Body of pancreas (tissue), 4 donors: ENCODE data around the gene PLCB1. TPM values are rescaled to one million over a fixed set of nuclear protein-coding genes. Genes with fewer than 3 reads are reported as not detected.
A peak's percentile ranks its signal among the peaks of the same experiment; 100 is the strongest.

Source experiments
- ATAC-seq: fragments of 150-250 bp; one replicate; pipeline ENCODE4 v1.9.1; 2016
- DNase-seq, 4 donors: peaks; one replicate each; pipeline ENCODE4 v3.0.0-alpha.2; 2019
- H3K27ac ChIP-seq, 4 donors: fragments of 200-600 bp; sonication (generic); 1 replicate in 3 of 4; 2 replicates in 1 of 4; pipeline versions ENCODE4 v1.5.1 to v1.6.1; 2016 to 2019; ENCODE audit warnings: mild to moderate bottlenecking in 1 of 4, mixed read lengths in 1 of 4, moderate library complexity in 1 of 4
- H3K27me3 ChIP-seq, 2 donors: fragments of 200-600 bp; sonication (generic); one replicate each; pipeline ENCODE4 v1.6.0; 2016; ENCODE audit warnings: mild to moderate bottlenecking in 1 of 2
- H3K36me3 ChIP-seq, 2 donors: fragments of 200-600 bp; sonication (generic); replicated peaks in 1 of 2; 2 replicates each; pipeline ENCODE4 v1.5.1; 2016; ENCODE audit warnings: low read depth in 2 of 2; ENCODE audit not compliant: insufficient read depth in 1 of 2
- H3K4me1 ChIP-seq: fragments of 200-600 bp; sonication (generic); one replicate; pipeline ENCODE4 v1.6.0; 2016
- H3K4me3 ChIP-seq, 2 donors: fragments of 200-600 bp; sonication (generic); 1 replicate in 1 of 2; 2 replicates in 1 of 2; pipeline ENCODE4 v1.5.1; 2016 to 2019
- H3K9me3 ChIP-seq, 3 donors: fragments of 200-600 bp; sonication (generic); 1 replicate in 2 of 3; 2 replicates in 1 of 3; pipeline ENCODE4 v1.5.1; 2016
- POLR2A ChIP-seq, 3 donors: fragments of 450-650 bp; IDR thresholded peaks; one replicate each; pipeline ENCODE4 v1.6.1; 2016; ENCODE audit warnings: antibody characterized with exemption in 3 of 3, mild to moderate bottlenecking in 2 of 3
- WGBS, 2 donors: methylation state at CpG; one replicate each; pipeline ENCODE4 v1.1.5; 2017; 5-methylcytosine and 5-hydroxymethylcytosine counted together
- intact Hi-C: fragments of 100-400 bp; cut with DNase I; formaldehyde crosslinking; loops from one replicate; pipeline ENCODE4 v1.15.1; 2023
- total RNA-seq, 2 donors: library from RNA; depleted of rRNA; stranded (reverse); fragments of >200 nt; gene quantifications; one replicate each; pipeline ENCODE4 v1.1.0, GENCODE V29; 2016
- TF ChIP-seq, protein P1 (sequence below), 7 experiments: fragments of 450-650 bp in 4 of 7; fragments of 200-600 bp in 3 of 7; sonication (generic) in 3 of 7; IDR thresholded peaks; one replicate each; pipeline ENCODE4 v1.5.1; 2016 to 2019; ENCODE audit warnings: antibody characterized with exemption in 7 of 7

The PLCB1 gene
- total RNA-seq, 2 donors from 2014 or later: 32.9 to 46.1 TPM

DNA sequence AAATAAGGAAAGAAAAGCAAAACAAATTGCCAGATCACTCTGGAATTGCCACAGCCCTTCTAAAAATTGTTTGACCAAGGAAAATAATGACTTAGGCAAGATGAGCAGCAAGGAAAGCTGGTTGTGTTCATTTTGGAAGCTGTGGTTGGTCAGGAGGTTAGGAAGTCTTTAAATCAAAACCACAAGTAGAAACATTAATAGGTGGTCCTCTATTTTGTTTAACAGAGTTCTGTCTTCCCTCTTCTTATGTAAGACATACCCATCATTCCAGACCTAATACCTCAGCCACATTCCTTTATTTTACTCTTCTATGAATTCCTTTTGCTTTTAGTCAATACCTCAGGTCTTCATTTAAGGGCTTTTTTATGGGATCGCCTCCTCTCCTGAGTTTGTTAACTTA, 514.6 kb downstream of the PLCB1 start:
- Histone ChIP-seq H3K4me3 (no peak overlapping the region), H3K9me3 (no peaks in the 10 kb centered on the region), H3K4me1 (no peaks in the 10 kb centered on the region), H3K27ac (no peak overlapping the region), H3K36me3 (no peaks in the 10 kb centered on the region), H3K27me3 (no peaks in the 10 kb centered on the region)
- DNase-seq (no peak), ATAC-seq (no peak)
- no peak for TF ChIP-seq POLR2A (IDR thresholded peaks at IDR 0.05)
- TF ChIP-seq, protein P1, sequence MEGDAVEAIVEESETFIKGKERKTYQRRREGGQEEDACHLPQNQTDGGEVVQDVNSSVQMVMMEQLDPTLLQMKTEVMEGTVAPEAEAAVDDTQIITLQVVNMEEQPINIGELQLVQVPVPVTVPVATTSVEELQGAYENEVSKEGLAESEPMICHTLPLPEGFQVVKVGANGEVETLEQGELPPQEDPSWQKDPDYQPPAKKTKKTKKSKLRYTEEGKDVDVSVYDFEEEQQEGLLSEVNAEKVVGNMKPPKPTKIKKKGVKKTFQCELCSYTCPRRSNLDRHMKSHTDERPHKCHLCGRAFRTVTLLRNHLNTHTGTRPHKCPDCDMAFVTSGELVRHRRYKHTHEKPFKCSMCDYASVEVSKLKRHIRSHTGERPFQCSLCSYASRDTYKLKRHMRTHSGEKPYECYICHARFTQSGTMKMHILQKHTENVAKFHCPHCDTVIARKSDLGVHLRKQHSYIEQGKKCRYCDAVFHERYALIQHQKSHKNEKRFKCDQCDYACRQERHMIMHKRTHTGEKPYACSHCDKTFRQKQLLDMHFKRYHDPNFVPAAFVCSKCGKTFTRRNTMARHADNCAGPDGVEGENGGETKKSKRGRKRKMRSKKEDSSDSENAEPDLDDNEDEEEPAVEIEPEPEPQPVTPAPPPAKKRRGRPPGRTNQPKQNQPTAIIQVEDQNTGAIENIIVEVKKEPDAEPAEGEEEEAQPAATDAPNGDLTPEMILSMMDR (IDR thresholded peaks at IDR 0.05): no peak
- intact Hi-C loops: no loop called here
- 95 to 100% methylated on average over 1 of the region's 1 CpG for WGBS, 2 donors

DNA sequence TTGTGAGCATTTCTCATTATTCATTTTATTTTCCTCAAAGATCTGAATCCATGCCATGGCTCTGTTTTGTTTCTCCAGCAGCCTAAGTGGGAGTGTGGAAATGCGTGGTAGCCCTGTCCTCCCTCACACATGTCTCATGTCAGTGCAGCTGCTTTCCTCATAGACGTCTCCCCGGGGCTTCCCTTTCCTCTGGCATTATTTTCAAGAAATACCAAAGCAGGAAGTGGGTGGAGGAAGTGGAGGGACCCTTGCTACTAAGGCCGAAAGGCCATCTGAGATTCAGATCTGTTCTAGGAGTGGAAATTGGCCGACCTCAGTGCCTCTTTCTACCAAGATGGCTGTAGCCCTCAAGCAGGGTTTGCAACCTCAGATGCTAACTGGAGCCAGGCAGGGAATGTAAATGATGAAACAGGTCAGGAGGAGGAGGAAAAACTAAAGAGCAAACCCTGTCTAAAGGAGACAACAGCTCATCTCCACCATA, 515.9 kb downstream of the PLCB1 start:
- Histone ChIP-seq H3K9me3 (no peaks in the 10 kb centered on the region), H3K36me3 (no peaks in the 10 kb centered on the region), H3K4me3 (no peak overlapping the region), H3K27me3 (no peaks in the 10 kb centered on the region), H3K27ac (no peak overlapping the region), H3K4me1 (no peaks in the 10 kb centered on the region)
- WGBS, 2 donors: 65 to 84% methylated on average over 5 of the region's 5 CpGs
- intact Hi-C loops: no loop called here
- DNase-seq (peak in 2 of 4 donors; percentile 7 to 13), ATAC-seq (peak; percentile 45)
- TF ChIP-seq, protein P1 (IDR thresholded peaks at IDR 0.05): no peak
- no peak for TF ChIP-seq POLR2A (IDR thresholded peaks at IDR 0.05)

DNA sequence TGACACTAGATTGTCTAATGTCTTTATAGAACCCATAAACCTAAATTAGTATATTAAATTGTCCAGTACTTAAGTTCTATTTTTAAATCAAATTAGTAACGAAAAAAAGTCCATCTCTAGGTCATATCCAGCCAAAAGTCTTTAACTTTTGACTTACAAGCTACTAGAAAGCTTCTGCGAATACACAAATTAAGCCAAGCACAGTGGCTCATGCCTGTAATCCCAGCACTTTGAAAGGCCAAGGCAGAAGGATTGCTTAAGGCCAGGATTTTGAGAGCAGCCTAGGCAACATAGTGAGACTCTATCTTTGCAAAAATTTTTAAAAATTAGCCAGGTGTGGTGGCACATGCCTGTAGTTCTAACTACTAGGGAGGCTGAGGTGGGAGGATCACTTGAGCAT, 516.4 kb downstream of the PLCB1 start:
- Histone ChIP-seq H3K27me3 (no peaks in the 10 kb centered on the region), H3K36me3 (no peaks in the 10 kb centered on the region), H3K9me3 (no peaks in the 10 kb centered on the region), H3K4me1 (no peaks in the 10 kb centered on the region), H3K4me3 (no peak overlapping the region), H3K27ac (no peak overlapping the region)
- DNase-seq (no peak), ATAC-seq (no peak)
- intact Hi-C loops: no loop called here
- 44 to 79% methylated on average over 2 of the region's 2 CpGs for WGBS, 2 donors
- no peak for TF ChIP-seq POLR2A (IDR thresholded peaks at IDR 0.05)
- TF ChIP-seq, protein P1 (IDR thresholded peaks at IDR 0.05): no peak

DNA sequence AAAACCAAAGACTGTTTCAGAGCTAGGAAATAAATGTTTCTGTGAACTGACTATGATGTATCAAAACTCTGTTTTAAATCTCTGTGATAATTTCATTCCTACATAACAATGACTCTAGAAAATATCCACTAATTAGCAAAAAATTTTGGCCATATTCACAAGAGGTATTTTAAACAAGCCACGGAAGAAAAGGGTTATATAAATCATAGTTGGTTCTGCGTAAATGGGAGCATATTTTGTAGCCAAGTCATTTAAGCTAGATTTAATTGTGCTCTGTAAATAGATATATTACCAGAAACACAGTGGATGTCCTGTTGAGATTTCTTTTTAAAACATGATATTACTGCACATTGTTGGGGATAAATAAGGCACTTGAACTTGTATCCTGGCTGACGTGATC, 520.3 kb downstream of the PLCB1 start:
- no peak overlapping the region for H3K27ac ChIP-seq
- DNase-seq (no peak), ATAC-seq (no peak)
- H3K36me3 ChIP-seq: no peaks in the 10 kb centered on the region
- no peak overlapping the region for H3K4me3 ChIP-seq
- no peak for TF ChIP-seq POLR2A (IDR thresholded peaks at IDR 0.05)
- TF ChIP-seq, protein P1 (IDR thresholded peaks at IDR 0.05): no peak
- intact Hi-C loops: no loop called here
- no peaks in the 10 kb centered on the region for H3K4me1 ChIP-seq
- H3K27me3 ChIP-seq: no peaks in the 10 kb centered on the region
- H3K9me3 ChIP-seq: no peaks in the 10 kb centered on the region
- 87 to 91% methylated on average over 3 of the region's 3 CpGs for WGBS, 2 donors

DNA sequence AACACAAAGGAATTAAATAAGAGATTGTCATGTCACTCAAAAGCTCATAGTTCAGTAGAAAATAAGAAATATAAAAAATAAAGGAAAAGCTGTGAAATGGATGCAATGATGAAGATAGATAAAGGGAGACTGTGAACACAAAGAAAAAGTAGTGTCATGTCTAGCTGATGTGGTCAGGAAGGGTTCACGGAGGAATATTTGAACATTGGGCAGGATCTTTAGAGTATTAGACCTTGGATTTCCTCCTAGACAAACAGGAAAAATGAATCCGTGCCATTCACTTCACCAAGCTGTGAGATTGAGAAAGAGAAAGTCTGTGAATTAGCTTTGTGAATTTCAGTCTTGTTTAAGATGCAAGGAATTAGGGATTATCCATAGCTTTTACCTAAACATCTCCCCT, 522.4 kb downstream of the PLCB1 start:
- WGBS, 2 donors: 46 to 56% methylated on average over 2 of the region's 2 CpGs
- intact Hi-C loops: no loop called here
- Histone ChIP-seq H3K27ac (no peak overlapping the region), H3K27me3 (no peaks in the 10 kb centered on the region), H3K4me1 (no peaks in the 10 kb centered on the region), H3K4me3 (no peak overlapping the region), H3K36me3 (no peaks in the 10 kb centered on the region), H3K9me3 (no peaks in the 10 kb centered on the region)
- TF ChIP-seq, protein P1 (IDR thresholded peaks at IDR 0.05): no peak
- TF ChIP-seq POLR2A (IDR thresholded peaks at IDR 0.05): no peak
- no peak for DNase-seq
- ATAC-seq: no peak
